Spinal cord (tissue), 10 donors: Measurements from ENCODE around the gene TRABD2B. TPM values are rescaled to one million over a fixed set of nuclear protein-coding genes. Genes with fewer than 3 reads are reported as not detected.

ENCODE experiments used
- DNase-seq, 6 donors: peaks; one replicate each; pipeline versions ENCODE4 v3.0.0 to v3.0.0-alpha.2; 2013 to 2015; ENCODE audit warnings: low spot score in 6 of 6, low read depth in 4 of 6
- H3K27ac ChIP-seq: one replicate; pipeline ENCODE4 v1.5.1; 2013; ENCODE audit warnings: low read depth, low read length, control low read depth
- H3K27me3 ChIP-seq: one replicate; pipeline ENCODE4 v1.6.1; 2013; ENCODE audit warnings: low read length; ENCODE audit not compliant: control insufficient read depth, insufficient read depth
- H3K36me3 ChIP-seq: one replicate; pipeline ENCODE4 v1.6.1; 2013; ENCODE audit warnings: low read length; ENCODE audit not compliant: control insufficient read depth, insufficient read depth
- H3K4me1 ChIP-seq: one replicate; pipeline ENCODE4 v1.6.1; 2013; ENCODE audit warnings: low read length; ENCODE audit not compliant: control insufficient read depth, insufficient read depth
- H3K4me3 ChIP-seq: one replicate; pipeline ENCODE4 v1.5.1; 2013; ENCODE audit warnings: low read depth, low read length, control low read depth
- H3K9me3 ChIP-seq: one replicate; pipeline ENCODE4 v1.6.1; 2013; ENCODE audit warnings: low read length; ENCODE audit not compliant: control insufficient read depth, insufficient read depth
- WGBS: methylation state at CpG from one replicate; pipeline ENCODE4 v1.1.5; 2013; ENCODE audit warnings: missing lambda C conversion rate; ENCODE audit not compliant: insufficient coverage; 5-methylcytosine and 5-hydroxymethylcytosine counted together
- polyA plus RNA-seq, 2 donors: library from polyadenylated mRNA; unstranded; fragments of 120-200 nt; gene quantifications; one replicate each; pipeline ENCODE4 v1.2.1, GENCODE V29; 2013; ENCODE audit not compliant: insufficient read length in 2 of 2
- total RNA-seq, 2 donors: library from RNA; depleted of rRNA in 1 of 2; stranded (reverse); fragments of 120-200 nt in 1 of 2; fragments of >200 nt in 1 of 2; gene quantifications; one replicate each; pipeline versions ENCODE4 v1.2.3 to v1.2.4, GENCODE V29; 2013 to 2014
- donor health status: healthy.

Gene TRABD2B
- total and polyA plus RNA-seq, 4 donors, result 0.89 to 3.1 (median 1.6) TPM

- Histone ChIP-seq H3K4me1 (no peaks in the 10 kb centered on the region), H3K27me3 (no peaks in the 10 kb centered on the region), H3K9me3 (no peaks in the 10 kb centered on the region), H3K27ac (no peak overlapping the region), H3K4me3 (no peak overlapping the region), H3K36me3 (no peaks in the 10 kb centered on the region)
- no peak for DNase-seq
- WGBS, result 95% methylated on average over 5 of the region's 7 CpGs
These were observed 144.1 kb downstream of the TRABD2B start for GRCh38 chr1:47853059-47853458.

GRCh38 chr1:47852006-47852718, 145.0 kb downstream of the TRABD2B start:
- DNase-seq, result no peak
- WGBS, result 87% methylated on average over 15 of the region's 17 CpGs
- Histone ChIP-seq H3K9me3 (no peaks in the 10 kb centered on the region), H3K4me3 (no peak overlapping the region), H3K4me1 (no peaks in the 10 kb centered on the region), H3K36me3 (no peaks in the 10 kb centered on the region), H3K27me3 (no peaks in the 10 kb centered on the region), H3K27ac (no peak overlapping the region)

- no CpG with 5 or more reads among the region's 4 CpGs for WGBS
These were observed 146.7 kb downstream of the TRABD2B start for GRCh38 chr1:47850451-47850850.

GRCh38 chr1:47849591-47850261, 147.5 kb downstream of the TRABD2B start:
- Histone ChIP-seq H3K4me1 (no peaks in the 10 kb centered on the region), H3K27ac (no peak overlapping the region), H3K4me3 (no peak overlapping the region), H3K36me3 (no peaks in the 10 kb centered on the region), H3K27me3 (no peaks in the 10 kb centered on the region), H3K9me3 (no peaks in the 10 kb centered on the region)
- DNase-seq, result no peak
- 78% methylated on average over 4 of the region's 5 CpGs for WGBS

More at GRCh38 chr1:47850451-47850850, 146.7 kb downstream of the TRABD2B start:
- no peak for DNase-seq
- Histone ChIP-seq H3K27me3 (no peaks in the 10 kb centered on the region), H3K4me1 (no peaks in the 10 kb centered on the region), H3K4me3 (no peak overlapping the region), H3K36me3 (no peaks in the 10 kb centered on the region), H3K9me3 (no peaks in the 10 kb centered on the region), H3K27ac (no peak overlapping the region)

GRCh38 chr1:47849005-47849521, 148.1 kb downstream of the TRABD2B start:
- no peaks in the 10 kb centered on the region for H3K36me3 ChIP-seq
- WGBS, result 75% methylated on average over 4 of the region's 4 CpGs
- H3K4me3 ChIP-seq, result no peak overlapping the region
- H3K9me3 ChIP-seq, result no peaks in the 10 kb centered on the region
- H3K27ac ChIP-seq, result no peak overlapping the region
- H3K27me3 ChIP-seq, result no peaks in the 10 kb centered on the region
- H3K4me1 ChIP-seq, result peaks cover 4% of the 10 kb centered on the region
- peak in 1 of 6 donors; percentile 52 for DNase-seq

- Histone ChIP-seq H3K36me3 (no peaks in the 10 kb centered on the region), H3K27ac (no peak overlapping the region), H3K4me1 (peaks cover 10% of the 10 kb centered on the region), H3K4me3 (no peak overlapping the region), H3K27me3 (no peaks in the 10 kb centered on the region), H3K9me3 (no peaks in the 10 kb centered on the region)
- no peak for DNase-seq
- 71% methylated on average over 7 of the region's 9 CpGs for WGBS
These were observed 149.4 kb downstream of the TRABD2B start for GRCh38 chr1:47847763-47848162.

- Histone ChIP-seq H3K36me3 (no peaks in the 10 kb centered on the region), H3K4me3 (no peak overlapping the region), H3K27ac (no peak overlapping the region), H3K9me3 (no peaks in the 10 kb centered on the region), H3K4me1 (peaks cover 10% of the 10 kb centered on the region), H3K27me3 (no peaks in the 10 kb centered on the region)
- WGBS, result 67% methylated on average over 3 of the region's 3 CpGs
- no peak for DNase-seq
These were observed 152.6 kb downstream of the TRABD2B start for GRCh38 chr1:47844558-47844955.

GRCh38 chr1:47843781-47844557, 153.2 kb downstream of the TRABD2B start:
- H3K9me3 ChIP-seq, result no peaks in the 10 kb centered on the region
- H3K27ac ChIP-seq, result no peak overlapping the region
- H3K27me3 ChIP-seq, result no peaks in the 10 kb centered on the region
- no peak overlapping the region for H3K4me3 ChIP-seq
- no peaks in the 10 kb centered on the region for H3K36me3 ChIP-seq
- WGBS, result 51% methylated on average over 8 of the region's 10 CpGs
- H3K4me1 ChIP-seq, result peaks cover 10% of the 10 kb centered on the region
- peak in 1 of 6 donors; percentile 48 for DNase-seq

- Histone ChIP-seq H3K27me3 (no peaks in the 10 kb centered on the region), H3K9me3 (no peaks in the 10 kb centered on the region), H3K4me1 (peaks cover 13% of the 10 kb centered on the region), H3K4me3 (no peak overlapping the region), H3K36me3 (no peaks in the 10 kb centered on the region), H3K27ac (no peak overlapping the region)
- 60% methylated on average over 6 of the region's 6 CpGs for WGBS
- DNase-seq, result no peak
These were observed 154.1 kb downstream of the TRABD2B start for GRCh38 chr1:47843059-47843458.
